Chondrocyte (in vitro differentiated cells): ENCODE results near the gene FLYWCH1. TPM values are rescaled to one million over a fixed set of nuclear protein-coding genes. Genes with fewer than 3 reads are reported as not detected.

ENCODE experiments used
- DNase-seq: peaks from one replicate; pipeline ENCODE4 v3.0.0; 2021; ENCODE audit warnings: mixed read lengths, low spot score
- H3K27ac Mint-ChIP-seq: one replicate; pipeline ENCODE4 v1.8.0; 2021; ENCODE audit warnings: mild to moderate bottlenecking, moderate library complexity, mixed read lengths; ENCODE audit not compliant: unreplicated experiment
- H3K27me3 Mint-ChIP-seq: 2 replicates; pipeline ENCODE4 v1.8.0; 2021; ENCODE audit warnings: low read depth, mixed read lengths
- H3K36me3 Mint-ChIP-seq: 2 replicates; pipeline ENCODE4 v1.8.0; 2021; ENCODE audit warnings: low read depth, mixed read lengths
- H3K4me1 Mint-ChIP-seq: 2 replicates; pipeline ENCODE4 v1.8.0; 2021; ENCODE audit warnings: low read depth, mild to moderate bottlenecking, mixed read lengths
- H3K4me3 Mint-ChIP-seq: one replicate; pipeline ENCODE4 v1.8.0; 2021; ENCODE audit warnings: mild to moderate bottlenecking, moderate library complexity, mixed read lengths; ENCODE audit not compliant: unreplicated experiment
- H3K9me3 Mint-ChIP-seq: 2 replicates; pipeline ENCODE4 v1.8.0; 2021; ENCODE audit warnings: low read depth, mixed read lengths
- CTCF ChIP-seq: fragments of 200-600 bp; sonication (generic); IDR thresholded peaks from 2 replicates; pipeline ENCODE4 v1.5.0; 2021; ENCODE audit warnings: antibody characterized with exemption, mild to moderate bottlenecking, moderate library complexity
- total RNA-seq: library from RNA; stranded (reverse); gene quantifications from 3 replicates; pipeline ENCODE4 v1.2.1, GENCODE V29; 2021

FLYWCH1 gene
- total RNA-seq, 1 donor from 2014 or later = 47.1 TPM

DNA sequence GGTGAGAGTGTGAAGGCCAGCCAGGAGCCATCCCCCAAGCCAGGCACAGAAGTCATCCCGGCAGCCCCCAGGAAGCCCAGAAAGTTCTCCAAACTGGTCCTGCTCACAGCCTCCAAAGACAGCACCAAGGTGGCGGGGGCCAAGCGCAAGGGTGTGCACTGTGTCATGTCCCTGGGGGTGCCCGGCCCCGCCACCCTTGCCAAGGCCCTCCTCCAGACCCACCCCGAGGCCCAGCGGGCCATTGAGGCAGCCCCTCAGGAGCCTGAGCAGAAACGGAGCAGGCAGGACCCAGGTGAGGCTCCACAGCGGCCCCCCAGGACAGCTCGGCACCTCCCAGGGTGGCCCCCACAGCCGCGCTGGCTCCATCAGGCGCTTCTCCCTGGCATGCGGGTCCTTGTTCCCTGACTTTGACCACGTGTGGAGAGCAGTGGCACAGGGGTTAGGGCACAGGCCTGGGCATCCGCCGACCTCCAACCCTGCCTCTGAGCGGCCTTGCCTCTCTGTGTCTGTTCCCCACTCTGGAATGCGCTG lies 15.2 kb upstream of the FLYWCH1 start:
- Mint-ChIP-seq H3K9me3 (no peaks in the 10 kb centered on the region), H3K36me3 (no peaks in the 10 kb centered on the region), H3K4me3 (no peak overlapping the region), H3K27ac (no peak overlapping the region), H3K27me3 (no peaks in the 10 kb centered on the region), H3K4me1 (peaks cover 15% of the 10 kb centered on the region)
- TF ChIP-seq CTCF = no peak
- DNase-seq = no peak

- no peaks in the 10 kb centered on the region for H3K9me3 Mint-ChIP-seq
Measured at GRCh38 chr16:2897110-2897509, 14.6 kb upstream of the FLYWCH1 start.

GRCh38 chr16:2898831-2899563 lies 12.7 kb upstream of the FLYWCH1 start:
- H3K4me3 Mint-ChIP-seq = no peak overlapping the region
- H3K9me3 Mint-ChIP-seq = no peaks in the 10 kb centered on the region
- no peak for TF ChIP-seq CTCF
- no peak for DNase-seq
- H3K27ac Mint-ChIP-seq = no peak overlapping the region
- peaks cover 16% of the 10 kb centered on the region for H3K4me1 Mint-ChIP-seq
- H3K36me3 Mint-ChIP-seq = no peaks in the 10 kb centered on the region
- no peaks in the 10 kb centered on the region for H3K27me3 Mint-ChIP-seq

More at GRCh38 chr16:2897110-2897509, 14.6 kb upstream of the FLYWCH1 start:
- TF ChIP-seq CTCF = no peak
- DNase-seq = no peak
- no peaks in the 10 kb centered on the region for H3K27me3 Mint-ChIP-seq
- H3K4me1 Mint-ChIP-seq = peaks cover 15% of the 10 kb centered on the region
- no peak overlapping the region for H3K27ac Mint-ChIP-seq
- no peaks in the 10 kb centered on the region for H3K36me3 Mint-ChIP-seq
- no peak overlapping the region for H3K4me3 Mint-ChIP-seq

- H3K36me3 Mint-ChIP-seq = no peaks in the 10 kb centered on the region
- H3K9me3 Mint-ChIP-seq = no peaks in the 10 kb centered on the region
- DNase-seq = no peak
- no peak overlapping the region for H3K4me3 Mint-ChIP-seq
- peaks cover 18% of the 10 kb centered on the region for H3K4me1 Mint-ChIP-seq
- no peaks in the 10 kb centered on the region for H3K27me3 Mint-ChIP-seq
- no peak for TF ChIP-seq CTCF
- H3K27ac Mint-ChIP-seq = no peak overlapping the region
Measured at GRCh38 chr16:2899564-2900072, 12.1 kb upstream of the FLYWCH1 start.

- no peaks in the 10 kb centered on the region for H3K36me3 Mint-ChIP-seq
- H3K27me3 Mint-ChIP-seq = no peaks in the 10 kb centered on the region
- peaks cover 13% of the 10 kb centered on the region for H3K4me1 Mint-ChIP-seq
- H3K27ac Mint-ChIP-seq = no peak overlapping the region
- no peak for TF ChIP-seq CTCF
- DNase-seq = no peak
- no peaks in the 10 kb centered on the region for H3K9me3 Mint-ChIP-seq
- H3K4me3 Mint-ChIP-seq = no peak overlapping the region
Measured at GRCh38 chr16:2900526-2901075, 11.1 kb upstream of the FLYWCH1 start.
